Choroid plexus epithelial cell (primary cell): Measurements from ENCODE around the gene COL7A1.

ENCODE experiments used
- DNase-seq: peaks from one replicate; pipeline ENCODE4 v3.0.0-alpha.2; 2010; ENCODE audit warnings: low read depth
- H3K4me3 ChIP-seq: 2 replicates; pipeline ENCODE4 v1.5.1; 2011; ENCODE audit warnings: low read depth, mild to moderate bottlenecking, control low read depth, low read length, moderate library complexity
- CTCF ChIP-seq: conservative IDR thresholded peaks from 2 replicates; pipeline ENCODE4 v1.5.1; 2011; ENCODE audit warnings: low read depth, mild to moderate bottlenecking, control low read depth, inconsistent platforms, low read length, moderate library complexity

The COL7A1 gene

GRCh38 chr3:48576647-48577046, 18.5 kb downstream of the COL7A1 start:
- DNase-seq: no peak
- H3K4me3 ChIP-seq: no peak overlapping the region
- TF ChIP-seq CTCF: no peak

- no peak overlapping the region for H3K4me3 ChIP-seq
- DNase-seq: no peak
- no peak for TF ChIP-seq CTCF
These were observed 19.8 kb downstream of the COL7A1 start for GRCh38 chr3:48575366-48575765.

- no peak for TF ChIP-seq CTCF
- H3K4me3 ChIP-seq: no peak overlapping the region
- no peak for DNase-seq
These were observed 21.1 kb downstream of the COL7A1 start for GRCh38 chr3:48573973-48574585.

GRCh38 chr3:48572517-48572916, 22.6 kb downstream of the COL7A1 start:
- DNase-seq: no peak
- TF ChIP-seq CTCF: no peak
- H3K4me3 ChIP-seq: no peak overlapping the region

- H3K4me3 ChIP-seq: no peak overlapping the region
- TF ChIP-seq CTCF: no peak
- DNase-seq: no peak
These were observed 23.2 kb downstream of the COL7A1 start for GRCh38 chr3:48571938-48572337.

GRCh38 chr3:48569808-48570450, 25.2 kb downstream of the COL7A1 start:
- no peak for TF ChIP-seq CTCF
- no peak overlapping the region for H3K4me3 ChIP-seq
- no peak for DNase-seq

GRCh38 chr3:48569400-48569799, 25.7 kb downstream of the COL7A1 start:
- no peak overlapping the region for H3K4me3 ChIP-seq
- TF ChIP-seq CTCF: no peak
- DNase-seq: no peak
